ENCODE data around the gene USP34. TPM values are rescaled to one million over a fixed set of nuclear protein-coding genes. Genes with fewer than 3 reads are reported as not detected.

The USP34 gene
- total RNA-seq, 1 experiment from 2014 or later = 76.3 TPM

GRCh38 chr2:61439241-61440002 lies 31.5 kb downstream of the USP34 start:
- Histone ChIP-seq H3K9me2 (ENCODE audit: insufficient read depth) (no peaks in the 10 kb centered on the region), H3K79me2 (ENCODE audit: insufficient read depth, low read length) (peaks cover 98% of the 10 kb centered on the region), H3K27me3 (ENCODE audit: insufficient read depth, low read length) (no peaks in the 10 kb centered on the region), H3K9me3 (ENCODE audit: control insufficient read depth in 1 of 2, insufficient read depth in 1 of 2, low read depth in 1 of 2, low read length in 2 of 2) (no peaks in the 10 kb centered on the region), H3K27ac (ENCODE audit: low read depth, low read length) (no peak overlapping the region), H3K36me3 (ENCODE audit: control insufficient read depth in 1 of 2, insufficient read depth in 2 of 2, low read length in 2 of 2) (no peaks in the 10 kb centered on the region), H3K4me3 (replicated peaks in 1 of 2; ENCODE audit: low read depth in 1 of 2, low read length in 2 of 2) (no peak overlapping the region), H3K4me2 (ENCODE audit: low read length) (no peak overlapping the region), H3K9ac (ENCODE audit: low read length) (no peak overlapping the region), H2AFZ (ENCODE audit: low read depth, low read length, poor library complexity, severe bottlenecking) (no peak overlapping the region), H3K4me1 (ENCODE audit: control insufficient read depth in 1 of 2, insufficient read depth in 2 of 2, low read length in 2 of 2) (peaks cover 2 to 11% of the 10 kb centered on the region in 2 experiments; a peak in 1 of 4 replicates), H4K20me1 (ENCODE audit: insufficient read depth) (peaks cover 15% of the 10 kb centered on the region)
- TF ChIP-seq JUND (IDR thresholded peaks at IDR 0.05) (no peak), MAX (IDR thresholded peaks at IDR 0.05) (no peak), EZH2phosphoT487 (IDR thresholded peaks at IDR 0.05; ENCODE audit: borderline replicate concordance) (no peak), RAD21 (IDR thresholded peaks at IDR 0.05; ENCODE audit: low read depth) (no peak), CBX3 (IDR thresholded peaks at IDR 0.05; ENCODE audit: low read depth) (no peak)
- DNase-seq (ENCODE audit: low read depth, low spot score) = no peak
- no TSS peak for BruUV-seq (replicated peaks)
- ATAC-seq = peak; percentile 17; the same call in 1 of the 2 replicates
- CTCF ChIA-PET = interaction anchor here (1.2 kb wide), 1 partner anchor 13 kb away, joined by 4 read pairs; no protein-coding TSS in a partner anchor
- RAD21 ChIA-PET (ENCODE audit: low non-redundant PET in 1 of 2, low total read pairs in 2 of 2, uncharacterized antibody in 2 of 2, unreplicated experiment in 2 of 2) = no interaction called here
- intact Hi-C loops (cut with micrococcal nuclease) = no loop called here
- POLR2A ChIA-PET = no interaction called here

GRCh38 chr2:61438670-61439069 lies 32.2 kb downstream of the USP34 start:
- ATAC-seq = no peak
- H3K79me2 ChIP-seq (ENCODE audit: insufficient read depth, low read length) = peaks cover 98% of the 10 kb centered on the region
- H3K4me1 ChIP-seq (ENCODE audit: control insufficient read depth in 1 of 2, insufficient read depth in 2 of 2, low read length in 2 of 2) = peaks cover 2 to 17% of the 10 kb centered on the region in 2 experiments; a peak in 1 of 4 replicates
- H3K4me3 ChIP-seq (replicated peaks in 1 of 2; ENCODE audit: low read depth in 1 of 2, low read length in 2 of 2) = no peak overlapping the region
- RAD21 ChIA-PET (ENCODE audit: low non-redundant PET in 1 of 2, low total read pairs in 2 of 2, uncharacterized antibody in 2 of 2, unreplicated experiment in 2 of 2) = no interaction called here
- H3K27ac ChIP-seq (ENCODE audit: low read depth, low read length) = no peak overlapping the region
- BruUV-seq (replicated peaks) = no TSS peak
- CTCF ChIA-PET = interaction anchor here (1.2 kb wide), 1 partner anchor 12 kb away, joined by 4 read pairs; no protein-coding TSS in a partner anchor
- DNase-seq (ENCODE audit: low read depth, low spot score) = no peak
- H3K27me3 ChIP-seq (ENCODE audit: insufficient read depth, low read length) = no peaks in the 10 kb centered on the region
- no peak overlapping the region for H3K4me2 ChIP-seq (ENCODE audit: low read length)
- no peaks in the 10 kb centered on the region for H3K9me2 ChIP-seq (ENCODE audit: insufficient read depth)
- peaks cover 11% of the 10 kb centered on the region for H4K20me1 ChIP-seq (ENCODE audit: insufficient read depth)
- H2AFZ ChIP-seq (ENCODE audit: low read depth, low read length, poor library complexity, severe bottlenecking) = no peak overlapping the region
- intact Hi-C loops (cut with micrococcal nuclease) = no loop called here
- no peaks in the 10 kb centered on the region for H3K36me3 ChIP-seq (ENCODE audit: control insufficient read depth in 1 of 2, insufficient read depth in 2 of 2, low read length in 2 of 2)
- H3K9ac ChIP-seq (ENCODE audit: low read length) = no peak overlapping the region
- no peaks in the 10 kb centered on the region for H3K9me3 ChIP-seq (ENCODE audit: control insufficient read depth in 1 of 2, insufficient read depth in 1 of 2, low read depth in 1 of 2, low read length in 2 of 2)
- no peak for TF ChIP-seq POLR2A (IDR thresholded peaks at IDR 0.05; ENCODE audit: borderline replicate concordance, extremely low read depth, insufficient read depth, insufficient read length)
- no peak for TF ChIP-seq CEBPB (IDR thresholded peaks at IDR 0.05; ENCODE audit: low read depth)
- no peak for TF ChIP-seq POLR2AphosphoS5 (IDR thresholded peaks at IDR 0.05; ENCODE audit: low read depth, low read length)
- TF ChIP-seq MAX (IDR thresholded peaks at IDR 0.05) = no peak
- no peak for TF ChIP-seq ATF3 (IDR thresholded peaks at IDR 0.05)
- no peak for TF ChIP-seq EZH2phosphoT487 (IDR thresholded peaks at IDR 0.05; ENCODE audit: borderline replicate concordance)
- no peak for TF ChIP-seq ZNF274 (IDR thresholded peaks at IDR 0.05; ENCODE audit: low read depth, low read length)
- POLR2A ChIA-PET = no interaction called here

Measured in HCT116 (cell line).